ENCODE results near the gene WNT11. TPM values are rescaled to one million over a fixed set of nuclear protein-coding genes. Genes with fewer than 3 reads are reported as not detected.

The WNT11 gene
- total RNA-seq, 2 experiments from 2014 or later: 0.20 TPM; not detected in 1

GRCh38 chr11:76147106-76147740 is 59.1 kb downstream of the WNT11 start:
- peaks cover 9% of the 10 kb centered on the region for H3K4me1 Mint-ChIP-seq
- no peak overlapping the region for H3K27ac Mint-ChIP-seq
- CTCF ChIA-PET: interaction anchor here (1.3 kb wide), 1 partner anchor 251 kb away, joined by 3 read pairs; no protein-coding TSS in a partner anchor
- no peaks in the 10 kb centered on the region for H3K36me3 Mint-ChIP-seq (ENCODE audit: low read depth)
- no peak for DNase-seq
- peaks cover 10% of the 10 kb centered on the region for H3K27me3 Mint-ChIP-seq
- H3K9me3 Mint-ChIP-seq: no peaks in the 10 kb centered on the region
- POLR2A ChIA-PET: no interaction called here
- no peak overlapping the region for H3K4me3 Mint-ChIP-seq

GRCh38 chr11:76143274-76143673 is 63.0 kb downstream of the WNT11 start:
- Mint-ChIP-seq H3K36me3 (ENCODE audit: low read depth) (no peaks in the 10 kb centered on the region), H3K4me1 (no peaks in the 10 kb centered on the region), H3K27me3 (no peaks in the 10 kb centered on the region), H3K27ac (no peak overlapping the region), H3K4me3 (no peak overlapping the region), H3K9me3 (no peaks in the 10 kb centered on the region)
- POLR2A ChIA-PET: no interaction called here
- CTCF ChIA-PET: interaction anchor here (1.0 to 1.3 kb wide), 3 partner anchors 9 to 12 kb away, joined by 3 to 9 read pairs (median 3); no protein-coding TSS in a partner anchor
- DNase-seq: no peak

- Mint-ChIP-seq H3K27me3 (no peaks in the 10 kb centered on the region), H3K36me3 (ENCODE audit: low read depth) (no peaks in the 10 kb centered on the region), H3K9me3 (no peaks in the 10 kb centered on the region), H3K27ac (no peak overlapping the region), H3K4me1 (no peaks in the 10 kb centered on the region), H3K4me3 (no peak overlapping the region)
- ChIA-PET POLR2A (no interaction called here), CTCF (interaction anchor here (1.3 to 3.4 kb wide), 2 partner anchors 10 kb away, joined by 9 to 20 read pairs; no protein-coding TSS in a partner anchor)
- no peak for DNase-seq
These were observed 64.3 kb downstream of the WNT11 start for GRCh38 chr11:76141901-76142588.

GRCh38 chr11:76140912-76141574 is 65.3 kb downstream of the WNT11 start:
- Mint-ChIP-seq H3K27me3 (no peaks in the 10 kb centered on the region), H3K27ac (no peak overlapping the region), H3K36me3 (ENCODE audit: low read depth) (no peaks in the 10 kb centered on the region), H3K9me3 (no peaks in the 10 kb centered on the region), H3K4me3 (no peak overlapping the region), H3K4me1 (no peaks in the 10 kb centered on the region)
- DNase-seq: no peak
- POLR2A ChIA-PET: no interaction called here
- CTCF ChIA-PET: interaction anchor here (3.4 kb wide), 1 partner anchor 11 kb away, joined by 20 read pairs; no protein-coding TSS in a partner anchor

- H3K27ac Mint-ChIP-seq: no peak overlapping the region
- H3K27me3 Mint-ChIP-seq: no peaks in the 10 kb centered on the region
- no peak overlapping the region for H3K4me3 Mint-ChIP-seq
- H3K36me3 Mint-ChIP-seq (ENCODE audit: low read depth): no peaks in the 10 kb centered on the region
- CTCF ChIA-PET: interaction anchor here (3.4 kb wide), 1 partner anchor 13 kb away, joined by 20 read pairs; no protein-coding TSS in a partner anchor
- no peaks in the 10 kb centered on the region for H3K9me3 Mint-ChIP-seq
- H3K4me1 Mint-ChIP-seq: no peaks in the 10 kb centered on the region
- no peak for DNase-seq
- POLR2A ChIA-PET: no interaction called here
These were observed 67.0 kb downstream of the WNT11 start for GRCh38 chr11:76139314-76139713.

Other genes with a start within 250 kb of the WNT11 start
- gene THAP12, start 174.6 kb upstream of the WNT11 start, total RNA-seq: 10 to 100 TPM; 51.1 to 52.9 TPM
- 1 to 10 TPM; 2.8 to 3.7 TPM for gene GVQW3, start 174.8 kb upstream of the WNT11 start, total RNA-seq
- 10 to 100 TPM; 33.9 to 35.5 TPM for gene EMSY, start 238.5 kb upstream of the WNT11 start, total RNA-seq

Measured in activated CD4-positive, alpha-beta memory T cell treated with anti-CD3 and anti-CD28 coated beads, Interleukin-2, amount 10 ng/mL, durations not matched to agents 7 days and 5 days (primary cell).